Activated CD8-positive, alpha-beta T cell treated with anti-CD3 and anti-CD28 coated beads for 36 hours (primary cell): ENCODE data around the gene KLK4. TPM values are rescaled to one million over a fixed set of nuclear protein-coding genes. Genes with fewer than 3 reads are reported as not detected.

Experiments used
- ATAC-seq: fragments of 200-7000 bp; cut with Tn5 transposase; one replicate; pipeline ENCODE4 v1.10.0; 2021; ENCODE audit warnings: mild to moderate bottlenecking, moderate library complexity
- CTCF ChIA-PET: fragments of 350-600 bp; sonication (Branson Sonifier 250); formaldehyde crosslinking; loops from one replicate; lab custom pipeline; 2021; ENCODE audit warnings: antibody characterized with exemption; lab: Charles Lee
- POLR2A ChIA-PET: fragments of 350-600 bp; sonication (Branson Sonifier 250); formaldehyde crosslinking; loops from one replicate; lab custom pipeline; 2021; ENCODE audit warnings: antibody characterized with exemption; lab: Charles Lee
- DNase-seq: peaks from one replicate; pipeline ENCODE4 v3.0.0-alpha.2; 2020
- H3K27ac Mint-ChIP-seq: one replicate; pipeline ENCODE4 v1.8.0; 2021; ENCODE audit warnings: mild to moderate bottlenecking, mixed read lengths
- H3K27me3 Mint-ChIP-seq: one replicate; pipeline ENCODE4 v1.8.0; 2021; ENCODE audit warnings: mixed read lengths
- H3K36me3 Mint-ChIP-seq: one replicate; pipeline ENCODE4 v1.8.0; 2021; ENCODE audit warnings: low read depth, mixed read lengths
- H3K4me1 Mint-ChIP-seq: one replicate; pipeline ENCODE4 v1.8.0; 2021; ENCODE audit warnings: low read depth, mixed read lengths
- H3K4me3 Mint-ChIP-seq: one replicate; pipeline ENCODE4 v1.8.0; 2021; ENCODE audit warnings: mild to moderate bottlenecking, moderate library complexity, mixed read lengths
- H3K9me3 Mint-ChIP-seq: one replicate; pipeline ENCODE4 v1.8.0; 2021; ENCODE audit warnings: mixed read lengths
- CTCF ChIP-seq: fragments of 200-600 bp; IDR thresholded peaks from one replicate; pipeline ENCODE4 v1.8.0; 2022; ENCODE audit warnings: antibody characterized with exemption, mild to moderate bottlenecking
- intact Hi-C: fragments of 100-400 bp; cut with micrococcal nuclease; formaldehyde crosslinking; loops from one replicate; pipeline ENCODE4 v1.10.0; 2022
- total RNA-seq, 2 experiments: library from RNA; stranded (reverse); gene quantifications; one replicate each; pipeline ENCODE4 v1.2.3, GENCODE V29; 2021

KLK4 gene
- total RNA-seq, 2 experiments from 2014 or later: not detected

DNA sequence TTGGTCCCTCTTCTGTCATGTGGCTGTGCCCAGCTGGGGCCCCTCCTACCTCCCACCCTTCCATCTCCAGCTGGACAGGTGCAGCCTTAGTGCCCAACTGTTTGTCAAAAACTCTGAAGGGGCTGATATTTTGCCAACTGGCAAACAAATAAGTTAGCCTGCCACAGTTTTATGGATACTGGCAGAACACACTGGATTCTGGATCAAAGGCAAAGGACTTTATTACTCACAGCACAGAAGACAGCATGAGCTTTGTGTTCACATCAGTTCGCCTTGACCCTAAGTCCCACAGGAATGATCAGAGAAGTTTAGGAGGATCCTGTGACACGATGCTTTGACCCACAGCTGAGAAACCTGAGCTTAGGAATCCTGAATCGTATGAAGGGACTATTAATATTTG is 21.6 kb downstream of the KLK4 start:
- CTCF ChIA-PET: interaction anchor here (0.7 to 1.4 kb wide), 2 partner anchors 9 to 33 kb away, joined by 3 to 5 read pairs; no protein-coding TSS in a partner anchor
- Mint-ChIP-seq H3K4me3 (no peak overlapping the region), H3K27ac (no peak overlapping the region), H3K4me1 (peaks cover 1% of the 10 kb centered on the region), H3K27me3 (peaks cover 31% of the 10 kb centered on the region), H3K9me3 (peaks cover 2% of the 10 kb centered on the region), H3K36me3 (no peaks in the 10 kb centered on the region)
- DNase-seq: no peak
- ATAC-seq: no peak
- no peak for TF ChIP-seq CTCF
- POLR2A ChIA-PET: no interaction called here
- intact Hi-C loops: no loop called here

DNA sequence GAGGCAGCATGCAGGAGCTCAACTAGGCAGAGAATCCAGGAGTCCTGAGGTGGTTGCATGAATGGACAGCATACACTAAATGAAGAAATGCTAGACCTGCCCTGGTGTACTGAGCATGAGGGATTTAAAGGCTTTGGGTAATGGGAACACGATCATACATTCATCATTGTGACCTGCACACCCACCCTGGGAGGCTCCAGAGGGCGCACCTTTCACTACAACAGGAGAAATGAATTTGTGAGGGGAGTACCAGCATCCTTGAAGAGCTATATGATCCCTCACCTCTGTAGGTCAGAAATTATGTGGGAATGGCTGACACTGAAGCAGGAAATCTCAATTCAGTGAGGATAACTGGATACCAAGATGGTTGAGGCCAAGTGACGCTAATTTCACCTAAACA is 29.0 kb downstream of the KLK4 start:
- no peaks in the 10 kb centered on the region for H3K9me3 Mint-ChIP-seq
- ATAC-seq (no peak), DNase-seq (no peak)
- TF ChIP-seq CTCF: no peak
- intact Hi-C loops: no loop called here
- peaks cover 27% of the 10 kb centered on the region for H3K27me3 Mint-ChIP-seq
- no peaks in the 10 kb centered on the region for H3K36me3 Mint-ChIP-seq
- no peak overlapping the region for H3K4me3 Mint-ChIP-seq
- POLR2A ChIA-PET: no interaction called here
- CTCF ChIA-PET: no interaction called here
- H3K27ac Mint-ChIP-seq: no peak overlapping the region
- no peaks in the 10 kb centered on the region for H3K4me1 Mint-ChIP-seq

GRCh38 chr19:50880241-50880640 is 31.0 kb downstream of the KLK4 start:
- H3K4me1 Mint-ChIP-seq: no peaks in the 10 kb centered on the region
- ChIA-PET CTCF (no interaction called here), POLR2A (no interaction called here)
- no peaks in the 10 kb centered on the region for H3K9me3 Mint-ChIP-seq
- intact Hi-C loops: no loop called here
- H3K27ac Mint-ChIP-seq: no peak overlapping the region
- H3K36me3 Mint-ChIP-seq: no peaks in the 10 kb centered on the region
- DNase-seq (no peak), ATAC-seq (no peak)
- peaks cover 23% of the 10 kb centered on the region for H3K27me3 Mint-ChIP-seq
- no peak overlapping the region for H3K4me3 Mint-ChIP-seq
- no peak for TF ChIP-seq CTCF

- Mint-ChIP-seq H3K27ac (no peak overlapping the region), H3K36me3 (no peaks in the 10 kb centered on the region), H3K4me1 (no peaks in the 10 kb centered on the region), H3K4me3 (no peak overlapping the region), H3K9me3 (no peaks in the 10 kb centered on the region), H3K27me3 (peaks cover 23% of the 10 kb centered on the region)
- ATAC-seq (no peak), DNase-seq (no peak)
- TF ChIP-seq CTCF: no peak
- CTCF ChIA-PET: no interaction called here
- intact Hi-C loops: no loop called here
- POLR2A ChIA-PET: no interaction called here
Observed at GRCh38 chr19:50878851-50879250, 32.3 kb downstream of the KLK4 start.

- H3K4me3 Mint-ChIP-seq: no peak overlapping the region
- no peaks in the 10 kb centered on the region for H3K4me1 Mint-ChIP-seq
- DNase-seq (no peak), ATAC-seq (no peak)
- no peak overlapping the region for H3K27ac Mint-ChIP-seq
- peaks cover 23% of the 10 kb centered on the region for H3K27me3 Mint-ChIP-seq
- intact Hi-C loops: no loop called here
- ChIA-PET POLR2A (no interaction called here), CTCF (no interaction called here)
- H3K36me3 Mint-ChIP-seq: no peaks in the 10 kb centered on the region
- no peaks in the 10 kb centered on the region for H3K9me3 Mint-ChIP-seq
- no peak for TF ChIP-seq CTCF
Observed at GRCh38 chr19:50877338-50877737, 33.9 kb downstream of the KLK4 start.
